Heart left ventricle (tissue), 13 donors: ENCODE data around the gene FAM83G.

ENCODE experiments used
- CTCF ChIP-seq, 12 donors: fragments of 200-600 bp; sonication (generic) in 4 of 12; IDR thresholded peaks; one replicate each; pipeline versions ENCODE4 v1.5.0 to v1.8.0; 2018 to 2022; ENCODE audit warnings: antibody characterized with exemption in 12 of 12, mild to moderate bottlenecking in 5 of 12
- POLR2A ChIP-seq, 2 donors: fragments of 450-650 bp; IDR thresholded peaks; one replicate each; pipeline ENCODE4 v1.6.1; 2017; ENCODE audit warnings: antibody characterized with exemption in 2 of 2, mild to moderate bottlenecking in 2 of 2, moderate library complexity in 2 of 2
- donor health status: ischemic (EF 13 %, LVEDD 7.1; RV severe dilation, severe dysfunction).
- donor health status: DM: no; HTN: yes; CAD: no.
- donor health status: DM: no; HTN: no; CAD: no.
- donor health status: ischemic (EF 25% LVEDD 6.9; RV normal size, moderate dysfunction).
- donor health status: ischemic (EF 25% LVEDD 5.7; RV mildly dilated, moderate dysfunction).
- donor health status: ischemic (EF 35%, LVEDD 5.7; RV mildly dilated, moderate dysfunction).
- donor health status: nonischemic (EF 11% LVEDD 7.7; RV severe dilation, severe dysfunction).
- donor health status: DM: yes; HTN: yes; CAD: no.
- donor health status: PGD.
- donor health status: ischemic (EF 29% LVEDD 5.4; RV normal size, mild dysfunction).
- donor health status: nonischemic (EF 23%, LVEDD 6.1; RV moderate dilation, normal function).

- TF ChIP-seq CTCF (IDR thresholded peaks at IDR 0.05) (no peak), POLR2A (IDR thresholded peaks at IDR 0.05) (no peak)
Measured at GRCh38 chr17:18953231-18953728, 51.3 kb downstream of the FAM83G start.
